AG09319 (cell line): Measurements from ENCODE around the gene TRIM46.

Source experiments
- DNase-seq: peaks from one replicate; pipeline ENCODE4 v3.0.0-alpha.2; 2010; ENCODE audit warnings: low read depth; ENCODE audit errors: extremely low read depth
- CTCF ChIP-seq: IDR thresholded peaks from 2 replicates; pipeline ENCODE4 v1.5.1; 2011; ENCODE audit warnings: low read depth, mild to moderate bottlenecking, inconsistent platforms, low read length, moderate library complexity

The TRIM46 gene

GRCh38 chr1:155177192-155177917 lies 3.7 kb downstream of the TRIM46 start:
- DNase-seq = no peak

GRCh38 chr1:155177918-155178281 lies 4.3 kb downstream of the TRIM46 start:
- no peak for TF ChIP-seq CTCF
- no peak for DNase-seq

More at GRCh38 chr1:155177192-155177917, 3.7 kb downstream of the TRIM46 start:
- TF ChIP-seq CTCF = no peak

GRCh38 chr1:155178441-155179111 lies 4.9 kb downstream of the TRIM46 start:
- DNase-seq = no peak
- TF ChIP-seq CTCF = no peak

GRCh38 chr1:155179112-155180031 lies 5.7 kb downstream of the TRIM46 start:
- no peak for DNase-seq
- no peak for TF ChIP-seq CTCF

- no peak for DNase-seq
- no peak for TF ChIP-seq CTCF
These were observed 7.9 kb downstream of the TRIM46 start for GRCh38 chr1:155181371-155182051.

GRCh38 chr1:155182052-155182550 lies 8.5 kb downstream of the TRIM46 start:
- no peak for DNase-seq
- TF ChIP-seq CTCF = no peak
